Measurements from ENCODE around the gene SCN3A. TPM values are rescaled to one million over a fixed set of nuclear protein-coding genes. Genes with fewer than 3 reads are reported as not detected.

SCN3A gene
- total and polyA plus RNA-seq, 10 of the 15 experiments (the other 5 are each of a cell fraction or from before 2014, with no cell fraction given), result 0.04 to 0.34 (median 0.06) TPM; not detected in 3

- CTCF ChIA-PET, result no interaction called here
- Histone ChIP-seq H3K27ac (ENCODE audit: control insufficient read depth, insufficient read depth) (no peak overlapping the region), H2AFZ (ENCODE audit: control insufficient read depth, low read depth, low read length) (no peak overlapping the region), H3K79me2 (ENCODE audit: control insufficient read depth, insufficient read depth, low read length) (no peaks in the 10 kb centered on the region), H3K36me3 (ENCODE audit: control insufficient read depth in 2 of 2, insufficient read depth in 2 of 2, low read length in 1 of 2) (no peaks in the 10 kb centered on the region), H3K4me2 (ENCODE audit: control insufficient read depth, insufficient read depth) (no peak overlapping the region), H3K4me3 (no peak overlapping the region), H4K20me1 (ENCODE audit: control insufficient read depth, insufficient read depth) (no peaks in the 10 kb centered on the region), H3K27me3 (replicated peaks in 1 of 2; ENCODE audit: control insufficient read depth in 2 of 2, insufficient read depth in 2 of 2, low read length in 1 of 2) (no peaks in the 10 kb centered on the region), H3K9ac (ENCODE audit: control insufficient read depth, insufficient read depth, low read length) (no peak overlapping the region), H3K4me1 (ENCODE audit: control insufficient read depth, insufficient read depth, low read length) (no peaks in the 10 kb centered on the region), H3K9me3 (replicated peaks; ENCODE audit: control insufficient read depth, insufficient read depth, low read length) (no peaks in the 10 kb centered on the region)
- BruUV-seq (replicated peaks), result no TSS peak
- WGBS (ENCODE audit: insufficient coverage, insufficient replicate concordance, low lambda C conversion rate, missing lambda C conversion rate), result 0% methylated on average over 1 of the region's 1 CpG
- in situ Hi-C loops (cut with MboI) (no loop called here), intact Hi-C loops (cut with micrococcal nuclease; ENCODE audit: unreplicated experiment) (no loop called here)
- RAD21 ChIA-PET (ENCODE audit: unreplicated experiment), result no interaction called here
- POLR2A ChIA-PET, result no interaction called here
- SMC1A ChIA-PET (ENCODE audit: uncharacterized antibody, unreplicated experiment), result interaction anchor here (1.2 kb wide), 1 partner anchor 15 kb away, joined by 3 read pairs; no protein-coding TSS in a partner anchor
- ATAC-seq, result no peak
- TF ChIP-seq SUZ12 (IDR thresholded peaks at IDR 0.05; ENCODE audit: unreplicated experiment), result no peak
- no peak for TF ChIP-seq NFYB (IDR thresholded peaks at IDR 0.05; ENCODE audit: insufficient read depth, low read depth, low read length)
- TF ChIP-seq CEBPZ (IDR thresholded peaks at IDR 0.05; ENCODE audit: low read depth, low read length), result no peak
- no peak for TF ChIP-seq POLR2A (IDR thresholded peaks at IDR 0.05; ENCODE audit: low read depth, low read length)
- no peak for TF ChIP-seq KAT2A (conservative IDR thresholded peaks at IDR 0.05; ENCODE audit: control insufficient read depth, low read depth, low read length)
- no peak for TF ChIP-seq IRF5 (IDR thresholded peaks at IDR 0.05; ENCODE audit: borderline replicate concordance)
- TF ChIP-seq HDGF (IDR thresholded peaks at IDR 0.05), result no peak
- no peak for TF ChIP-seq BACH1 (IDR thresholded peaks at IDR 0.05; ENCODE audit: borderline replicate concordance)
- TF ChIP-seq NFXL1 (IDR thresholded peaks at IDR 0.05; ENCODE audit: borderline replicate concordance), result no peak
- no peak for TF ChIP-seq SMC3 (IDR thresholded peaks at IDR 0.05; ENCODE audit: borderline replicate concordance, low read length)
- no peak for TF ChIP-seq PAX8 (IDR thresholded peaks at IDR 0.05)
- TF ChIP-seq RAD21 (IDR thresholded peaks at IDR 0.05; ENCODE audit: insufficient read depth, low read depth, low read length), result no peak
- no peak for TF ChIP-seq NFIC (IDR thresholded peaks at IDR 0.05; ENCODE audit: low read depth, low read length)
- no peak for TF ChIP-seq SMAD5 (IDR thresholded peaks at IDR 0.05; ENCODE audit: low read depth)
- TF ChIP-seq RBBP5 (conservative IDR thresholded peaks at IDR 0.05), result no peak
- no peak for TF ChIP-seq BCL11A (IDR thresholded peaks at IDR 0.05; ENCODE audit: low read depth, low read length)
- no peak for TF ChIP-seq CREB1 (IDR thresholded peaks at IDR 0.05; ENCODE audit: low read depth)
- DNase-seq (ENCODE audit: low read depth, low spot score), result no peak
- no peak for FAIRE-seq
Observed at GRCh38 chr2:165110394-165110793, 93.5 kb downstream of the SCN3A start.
